SK-N-MC (cell line): ENCODE results near the gene ANO2.

Experiments
- EZH2 ChIP-seq: fragments of 200-600 bp; sonication (generic); IDR thresholded peaks from one replicate; pipeline ENCODE4 v1.6.1; 2017; ENCODE audit warnings: antibody characterized with exemption
- POLR2AphosphoS5 ChIP-seq: IDR thresholded peaks from 2 replicates; pipeline ENCODE4 v1.6.1; 2012; ENCODE audit warnings: mild to moderate bottlenecking, low read depth, low read length, borderline replicate concordance

- no peak for TF ChIP-seq POLR2AphosphoS5
- TF ChIP-seq EZH2 = no peak
These were observed 9.0 kb upstream of the ANO2 start for GRCh38 chr12:5953835-5954586.
